Uterus (tissue), 2 donors: ENCODE measurements around the gene SLC35F3.
"Not testable (repeated sequence)": the region's sequence is repeated elsewhere in the genome, so short reads cannot be mapped to it uniquely, and the experiment has no call there.

Experiments used
- POLR2A ChIP-seq, 2 donors: fragments of 450-650 bp; IDR thresholded peaks; one replicate each; pipeline ENCODE4 v1.6.1; 2016; ENCODE audit warnings: antibody characterized with exemption in 2 of 2, mild to moderate bottlenecking in 1 of 2, moderate library complexity in 1 of 2
- TF ChIP-seq, protein P1 (sequence below), 4 experiments: fragments of 200-600 bp in 2 of 4; fragments of 450-650 bp in 2 of 4; sonication (generic) in 2 of 4; IDR thresholded peaks; one replicate each; pipeline ENCODE4 v1.5.1; 2016 to 2019; ENCODE audit warnings: antibody characterized with exemption in 4 of 4, mild to moderate bottlenecking in 2 of 4, moderate library complexity in 1 of 4

DNA sequence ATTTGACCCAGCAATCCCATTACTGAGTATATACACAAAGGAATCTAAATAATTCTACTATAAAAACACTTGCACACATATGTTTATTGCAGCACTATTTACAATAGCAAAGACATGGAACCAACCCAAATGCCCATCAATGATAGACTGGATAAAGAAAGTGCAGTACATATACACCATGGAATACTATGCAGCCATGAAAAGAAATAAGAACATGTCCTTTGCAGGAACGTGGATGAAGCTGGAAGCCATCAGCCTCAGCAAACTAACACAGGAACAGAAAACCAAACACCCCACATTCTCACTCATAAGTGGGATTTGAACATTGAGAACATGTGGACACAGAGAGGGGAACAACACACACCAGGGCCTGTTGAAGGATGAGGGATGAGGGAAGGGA, 397.2 kb downstream of the SLC35F3 start:
- TF ChIP-seq, protein P1, sequence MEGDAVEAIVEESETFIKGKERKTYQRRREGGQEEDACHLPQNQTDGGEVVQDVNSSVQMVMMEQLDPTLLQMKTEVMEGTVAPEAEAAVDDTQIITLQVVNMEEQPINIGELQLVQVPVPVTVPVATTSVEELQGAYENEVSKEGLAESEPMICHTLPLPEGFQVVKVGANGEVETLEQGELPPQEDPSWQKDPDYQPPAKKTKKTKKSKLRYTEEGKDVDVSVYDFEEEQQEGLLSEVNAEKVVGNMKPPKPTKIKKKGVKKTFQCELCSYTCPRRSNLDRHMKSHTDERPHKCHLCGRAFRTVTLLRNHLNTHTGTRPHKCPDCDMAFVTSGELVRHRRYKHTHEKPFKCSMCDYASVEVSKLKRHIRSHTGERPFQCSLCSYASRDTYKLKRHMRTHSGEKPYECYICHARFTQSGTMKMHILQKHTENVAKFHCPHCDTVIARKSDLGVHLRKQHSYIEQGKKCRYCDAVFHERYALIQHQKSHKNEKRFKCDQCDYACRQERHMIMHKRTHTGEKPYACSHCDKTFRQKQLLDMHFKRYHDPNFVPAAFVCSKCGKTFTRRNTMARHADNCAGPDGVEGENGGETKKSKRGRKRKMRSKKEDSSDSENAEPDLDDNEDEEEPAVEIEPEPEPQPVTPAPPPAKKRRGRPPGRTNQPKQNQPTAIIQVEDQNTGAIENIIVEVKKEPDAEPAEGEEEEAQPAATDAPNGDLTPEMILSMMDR (IDR thresholded peaks at IDR 0.05): not testable (repeated sequence)
- not testable (repeated sequence) for TF ChIP-seq POLR2A (IDR thresholded peaks at IDR 0.05)
